DND-41 (cell line): ENCODE measurements around the gene GPC5.

Experiments
- ATAC-seq: fragments of 200-7000 bp; cut with Tn5 transposase; 3 replicates; pipeline ENCODE4 v1.9.1; 2021; ENCODE audit warnings: low read depth; ENCODE audit not compliant: insufficient read depth
- DNase-seq: peaks from one replicate; pipeline ENCODE4 v3.0.0-alpha.2; 2020
- H2AFZ ChIP-seq: 2 replicates; pipeline ENCODE4 v1.6.0; 2012; ENCODE audit warnings: low read depth, low read length
- H3K27ac ChIP-seq: 2 replicates; pipeline ENCODE4 v1.5.1; 2012; ENCODE audit warnings: low read length, inconsistent platforms
- H3K27me3 ChIP-seq: fragments of 200-600 bp; sonication (generic); 2 replicates; pipeline ENCODE4 v1.6.0; 2012; ENCODE audit warnings: low read length, mild to moderate bottlenecking, inconsistent platforms; ENCODE audit not compliant: insufficient read depth, poor library complexity
- H3K36me3 ChIP-seq: 2 replicates; pipeline ENCODE4 v1.5.1; 2012; ENCODE audit warnings: low read length, inconsistent platforms; ENCODE audit not compliant: insufficient read depth
- H3K4me1 ChIP-seq: 2 replicates; pipeline ENCODE4 v1.5.1; 2012; ENCODE audit warnings: mild to moderate bottlenecking, low read length; ENCODE audit not compliant: insufficient read depth
- H3K4me2 ChIP-seq: 2 replicates; pipeline ENCODE4 v1.6.0; 2012; ENCODE audit warnings: mild to moderate bottlenecking, moderate library complexity, low read length, inconsistent platforms; ENCODE audit not compliant: insufficient read depth
- H3K4me3 ChIP-seq, 2 experiments: fragments of 200-600 bp in 1 of 2; shearing (Covaris generic) in 1 of 2; 2 replicates each; pipeline ENCODE4 v1.5.1; 2012 to 2016; ENCODE audit warnings: inconsistent platforms in 2 of 2, low read length in 2 of 2, mild to moderate bottlenecking in 2 of 2, low read depth in 1 of 2, moderate library complexity in 1 of 2
- H3K79me2 ChIP-seq: 2 replicates; pipeline ENCODE4 v1.6.0; 2012; ENCODE audit warnings: low read length, inconsistent platforms; ENCODE audit not compliant: insufficient read depth
- H3K9ac ChIP-seq: 2 replicates; pipeline ENCODE4 v1.6.0; 2012; ENCODE audit warnings: low read depth, mild to moderate bottlenecking, inconsistent platforms, low read length, moderate library complexity
- H3K9me3 ChIP-seq: 2 replicates; pipeline ENCODE4 v1.5.1; 2012; ENCODE audit warnings: low read length, moderate library complexity, mild to moderate bottlenecking, inconsistent platforms; ENCODE audit not compliant: insufficient read depth, severe bottlenecking
- H4K20me1 ChIP-seq: 2 replicates; pipeline ENCODE4 v1.6.0; 2012; ENCODE audit warnings: low read length; ENCODE audit not compliant: insufficient read depth
- CTCF ChIP-seq: IDR thresholded peaks from 2 replicates; pipeline ENCODE4 v1.5.1; 2012; ENCODE audit warnings: borderline replicate concordance, low read length, moderate library complexity, mild to moderate bottlenecking; ENCODE audit not compliant: poor library complexity, severe bottlenecking; ENCODE audit errors: extremely low read depth
- EZH2 ChIP-seq: IDR thresholded peaks from 3 replicates; pipeline ENCODE4 v1.6.1; 2012; ENCODE audit warnings: borderline replicate concordance, low read depth, mild to moderate bottlenecking, moderate library complexity, low read length, inconsistent platforms; ENCODE audit not compliant: severe bottlenecking

The GPC5 gene

GRCh38 chr13:91690944-91691343 lies 292.5 kb downstream of the GPC5 start:
- Histone ChIP-seq H3K4me3 (no peak overlapping the region), H3K79me2 (no peaks in the 10 kb centered on the region), H4K20me1 (no peaks in the 10 kb centered on the region), H3K27ac (no peak overlapping the region), H3K9me3 (no peaks in the 10 kb centered on the region), H3K27me3 (no peaks in the 10 kb centered on the region), H3K4me2 (no peak overlapping the region), H3K4me1 (no peaks in the 10 kb centered on the region), H3K9ac (no peak overlapping the region), H2AFZ (no peak overlapping the region), H3K36me3 (no peaks in the 10 kb centered on the region)
- DNase-seq (no peak), ATAC-seq (no peak)
- TF ChIP-seq CTCF: no peak
- no peak for TF ChIP-seq EZH2

GRCh38 chr13:91693466-91693865 lies 295.0 kb downstream of the GPC5 start:
- ATAC-seq: no peak
- Histone ChIP-seq H3K4me1 (no peaks in the 10 kb centered on the region), H4K20me1 (no peaks in the 10 kb centered on the region), H3K36me3 (no peaks in the 10 kb centered on the region), H3K4me2 (no peak overlapping the region), H3K27me3 (no peaks in the 10 kb centered on the region), H3K9ac (no peak overlapping the region), H3K27ac (no peak overlapping the region), H2AFZ (no peak overlapping the region), H3K4me3 (no peak overlapping the region), H3K79me2 (no peaks in the 10 kb centered on the region), H3K9me3 (no peaks in the 10 kb centered on the region)
- no peak for DNase-seq
- TF ChIP-seq EZH2 (no peak), CTCF (no peak)

- no peak overlapping the region for H3K4me2 ChIP-seq
- H3K9me3 ChIP-seq: no peaks in the 10 kb centered on the region
- H2AFZ ChIP-seq: no peak overlapping the region
- H4K20me1 ChIP-seq: no peaks in the 10 kb centered on the region
- no peaks in the 10 kb centered on the region for H3K27me3 ChIP-seq
- no peak for ATAC-seq
- no peaks in the 10 kb centered on the region for H3K36me3 ChIP-seq
- no peaks in the 10 kb centered on the region for H3K4me1 ChIP-seq
- H3K79me2 ChIP-seq: no peaks in the 10 kb centered on the region
- no peak overlapping the region for H3K27ac ChIP-seq
- TF ChIP-seq CTCF: no peak
- TF ChIP-seq EZH2: no peak
- H3K4me3 ChIP-seq: no peak overlapping the region
- no peak overlapping the region for H3K9ac ChIP-seq
- DNase-seq: no peak
Measured at GRCh38 chr13:91698308-91698707, 299.9 kb downstream of the GPC5 start.

GRCh38 chr13:91698767-91699166 lies 300.3 kb downstream of the GPC5 start:
- Histone ChIP-seq H3K79me2 (no peaks in the 10 kb centered on the region), H4K20me1 (no peaks in the 10 kb centered on the region)

More at GRCh38 chr13:91698767-91699166, 300.3 kb downstream of the GPC5 start:
- no peaks in the 10 kb centered on the region for H3K9me3 ChIP-seq
- H3K4me1 ChIP-seq: no peaks in the 10 kb centered on the region
- no peak overlapping the region for H3K27ac ChIP-seq
- H3K27me3 ChIP-seq: no peaks in the 10 kb centered on the region
- ATAC-seq (no peak), DNase-seq (no peak)
- H3K9ac ChIP-seq: no peak overlapping the region
- no peaks in the 10 kb centered on the region for H3K36me3 ChIP-seq
- TF ChIP-seq CTCF: no peak
- no peak for TF ChIP-seq EZH2
- no peak overlapping the region for H3K4me2 ChIP-seq
- H2AFZ ChIP-seq: no peak overlapping the region
- H3K4me3 ChIP-seq: no peak overlapping the region
